ENCODE data around the gene STAC3.

The STAC3 gene

DNA sequence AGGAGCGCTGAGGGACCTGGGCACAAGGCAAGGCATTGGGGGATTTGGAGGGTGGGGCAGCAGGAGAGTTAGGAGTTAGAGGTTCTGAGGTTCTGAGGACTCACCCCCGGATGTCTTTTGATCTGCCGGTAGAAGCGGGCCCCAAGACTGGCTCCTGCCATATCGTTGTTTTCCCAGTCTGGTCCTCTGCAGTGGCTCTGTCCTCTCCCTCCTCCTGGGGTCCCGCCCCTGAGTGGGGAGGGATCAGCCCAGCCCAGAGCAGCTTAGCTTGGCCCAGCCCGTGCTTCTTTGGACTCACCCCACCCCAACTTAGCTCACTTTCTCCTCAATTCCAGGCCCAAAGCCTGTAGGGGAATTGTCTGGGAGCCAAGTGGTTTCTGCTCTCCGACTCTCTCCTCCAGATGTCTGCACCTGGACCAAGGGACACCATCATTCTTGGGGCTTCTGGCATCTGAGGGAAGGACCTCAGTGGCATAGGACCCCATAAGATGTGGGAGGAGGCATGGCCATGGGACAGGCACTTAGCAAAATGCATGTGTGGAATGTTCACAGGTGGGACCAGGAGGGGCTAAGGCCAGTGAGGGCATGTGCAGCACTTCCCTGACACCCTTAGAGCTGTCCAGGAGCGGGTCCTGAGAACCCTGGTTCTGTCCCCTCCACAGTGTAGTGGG, 13.9 kb downstream of the STAC3 start:
- POLR2A ChIA-PET, result interaction anchor here (0.7 to 2.9 kb wide), 2 partner anchors 10 to 21 kb away, joined by 3 to 9 read pairs; no protein-coding TSS in a partner anchor
- CTCF ChIA-PET, result interaction anchor here (1.0 to 10.1 kb wide), 4 partner anchors 10 to 23 kb away, joined by 4 to 121 read pairs (median 8); no protein-coding TSS in a partner anchor
- TF ChIP-seq BHLHE40 (IDR thresholded peaks at IDR 0.05; ENCODE audit: borderline replicate concordance) (no peak), L3MBTL2 (conservative IDR thresholded peaks at IDR 0.05) (no peak), FOXK2 (IDR thresholded peaks at IDR 0.05) (no peak), ARNT (IDR thresholded peaks at IDR 0.05) (no peak), LEF1 (IDR thresholded peaks at IDR 0.05; ENCODE audit: borderline replicate concordance) (no peak), FOXA1 (IDR thresholded peaks at IDR 0.05) (no peak), ELF4 (IDR thresholded peaks at IDR 0.05) (no peak), CTBP1 (IDR thresholded peaks at IDR 0.05; ENCODE audit: borderline replicate concordance) (no peak), ZNF384 (IDR thresholded peaks at IDR 0.05) (no peak), TARDBP (IDR thresholded peaks at IDR 0.05) (no peak), FOXM1 (IDR thresholded peaks at IDR 0.05; ENCODE audit: borderline replicate concordance) (no peak), SP1 (IDR thresholded peaks at IDR 0.05) (no peak), HDGF (IDR thresholded peaks at IDR 0.05; ENCODE audit: borderline replicate concordance) (no peak), NFRKB (IDR thresholded peaks at IDR 0.05) (no peak)
- TF ChIP-seq, protein P1, sequence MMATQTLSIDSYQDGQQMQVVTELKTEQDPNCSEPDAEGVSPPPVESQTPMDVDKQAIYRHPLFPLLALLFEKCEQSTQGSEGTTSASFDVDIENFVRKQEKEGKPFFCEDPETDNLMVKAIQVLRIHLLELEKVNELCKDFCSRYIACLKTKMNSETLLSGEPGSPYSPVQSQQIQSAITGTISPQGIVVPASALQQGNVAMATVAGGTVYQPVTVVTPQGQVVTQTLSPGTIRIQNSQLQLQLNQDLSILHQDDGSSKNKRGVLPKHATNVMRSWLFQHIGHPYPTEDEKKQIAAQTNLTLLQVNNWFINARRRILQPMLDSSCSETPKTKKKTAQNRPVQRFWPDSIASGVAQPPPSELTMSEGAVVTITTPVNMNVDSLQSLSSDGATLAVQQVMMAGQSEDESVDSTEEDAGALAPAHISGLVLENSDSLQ (IDR thresholded peaks at IDR 0.05), result no peak
- no peak for DNase-seq (ENCODE audit: extremely low spot score)

DNA sequence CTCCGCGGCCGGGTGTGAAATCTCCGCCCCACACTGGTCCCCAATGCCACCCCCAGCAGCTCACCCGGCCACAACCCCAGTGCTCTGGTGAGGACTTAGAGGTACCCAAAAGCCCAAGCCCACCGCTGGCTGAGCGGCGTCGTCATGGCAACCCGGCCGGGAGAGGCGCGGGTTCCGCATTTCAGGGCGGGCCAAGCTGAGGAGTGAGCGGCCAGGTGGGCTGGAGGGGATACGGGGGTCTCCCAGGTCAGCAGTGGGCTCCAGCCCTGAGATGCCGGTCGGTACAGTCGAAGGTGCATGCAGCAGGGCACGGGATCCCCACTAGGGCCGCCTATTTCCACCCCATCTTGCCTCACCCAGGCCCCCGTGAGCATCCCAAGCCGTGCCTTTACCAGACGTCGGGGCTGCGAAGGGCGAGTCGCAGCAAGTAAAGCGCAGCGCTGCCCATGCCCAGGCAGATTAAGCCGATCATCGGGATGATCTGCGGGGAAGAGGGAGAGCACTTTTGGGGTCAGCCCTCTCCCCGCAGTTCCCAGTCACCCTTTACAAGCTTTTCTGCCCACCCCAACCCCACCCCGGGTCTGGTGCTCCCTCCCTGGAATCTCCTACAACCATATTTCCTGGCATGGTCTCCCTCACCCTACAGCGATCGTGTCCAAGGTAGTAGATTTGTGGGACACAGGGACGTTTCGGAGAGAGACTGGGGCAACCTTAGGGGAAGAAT, 14.6 kb downstream of the STAC3 start:
- TF ChIP-seq SP1 (IDR thresholded peaks at IDR 0.05) (no peak), FOXA1 (IDR thresholded peaks at IDR 0.05) (no peak), HDGF (IDR thresholded peaks at IDR 0.05; ENCODE audit: borderline replicate concordance) (no peak), NFRKB (IDR thresholded peaks at IDR 0.05) (no peak), CTBP1 (IDR thresholded peaks at IDR 0.05; ENCODE audit: borderline replicate concordance) (no peak), ARNT (IDR thresholded peaks at IDR 0.05) (no peak), ZNF384 (IDR thresholded peaks at IDR 0.05) (no peak), BHLHE40 (IDR thresholded peaks at IDR 0.05; ENCODE audit: borderline replicate concordance) (no peak), FOXM1 (IDR thresholded peaks at IDR 0.05; ENCODE audit: borderline replicate concordance) (no peak), TARDBP (IDR thresholded peaks at IDR 0.05) (no peak), L3MBTL2 (conservative IDR thresholded peaks at IDR 0.05) (no peak), SUZ12 (IDR thresholded peaks at IDR 0.05) (no peak), FOXK2 (IDR thresholded peaks at IDR 0.05) (no peak), LEF1 (IDR thresholded peaks at IDR 0.05; ENCODE audit: borderline replicate concordance) (no peak), ELF4 (IDR thresholded peaks at IDR 0.05) (no peak)
- TF ChIP-seq, protein P1 (IDR thresholded peaks at IDR 0.05), result no peak
- CTCF ChIA-PET, result interaction anchor here (1.0 to 10.1 kb wide), 3 partner anchors 9 to 22 kb away, joined by 4 to 121 read pairs (median 9); no protein-coding TSS in a partner anchor

DNA sequence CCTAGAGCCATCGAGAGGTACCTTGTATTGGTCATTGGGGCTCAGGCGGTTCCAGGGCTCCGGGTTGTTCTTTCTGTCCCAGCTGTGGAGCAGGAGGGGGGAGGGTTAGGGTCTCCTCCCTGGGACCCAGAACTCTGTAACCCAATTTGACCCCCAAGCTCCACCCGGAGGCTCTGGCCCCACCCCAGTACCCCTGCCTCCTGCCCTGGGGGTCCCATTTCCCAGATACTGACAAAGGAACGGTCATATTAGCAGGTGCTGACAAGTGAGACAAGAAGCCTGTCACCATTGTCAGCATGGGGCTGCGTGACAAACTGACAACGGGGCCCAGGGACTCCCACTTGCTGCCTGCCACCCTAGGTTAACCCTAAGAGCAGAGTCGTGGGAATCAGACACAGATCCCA, 15.3 kb downstream of the STAC3 start:
- DNase-seq (ENCODE audit: extremely low spot score), result no peak
- ChIA-PET POLR2A (no interaction called here), CTCF (no interaction called here)
- TF ChIP-seq L3MBTL2 (conservative IDR thresholded peaks at IDR 0.05), result no peak
- TF ChIP-seq ARNT (IDR thresholded peaks at IDR 0.05), result no peak

More for the DNA sequence above, 14.6 kb downstream of the STAC3 start:
- DNase-seq (ENCODE audit: extremely low spot score), result no peak
- POLR2A ChIA-PET, result interaction anchor here (2.9 kb wide), 1 partner anchor 10 kb away, joined by 9 read pairs; no protein-coding TSS in a partner anchor

DNA sequence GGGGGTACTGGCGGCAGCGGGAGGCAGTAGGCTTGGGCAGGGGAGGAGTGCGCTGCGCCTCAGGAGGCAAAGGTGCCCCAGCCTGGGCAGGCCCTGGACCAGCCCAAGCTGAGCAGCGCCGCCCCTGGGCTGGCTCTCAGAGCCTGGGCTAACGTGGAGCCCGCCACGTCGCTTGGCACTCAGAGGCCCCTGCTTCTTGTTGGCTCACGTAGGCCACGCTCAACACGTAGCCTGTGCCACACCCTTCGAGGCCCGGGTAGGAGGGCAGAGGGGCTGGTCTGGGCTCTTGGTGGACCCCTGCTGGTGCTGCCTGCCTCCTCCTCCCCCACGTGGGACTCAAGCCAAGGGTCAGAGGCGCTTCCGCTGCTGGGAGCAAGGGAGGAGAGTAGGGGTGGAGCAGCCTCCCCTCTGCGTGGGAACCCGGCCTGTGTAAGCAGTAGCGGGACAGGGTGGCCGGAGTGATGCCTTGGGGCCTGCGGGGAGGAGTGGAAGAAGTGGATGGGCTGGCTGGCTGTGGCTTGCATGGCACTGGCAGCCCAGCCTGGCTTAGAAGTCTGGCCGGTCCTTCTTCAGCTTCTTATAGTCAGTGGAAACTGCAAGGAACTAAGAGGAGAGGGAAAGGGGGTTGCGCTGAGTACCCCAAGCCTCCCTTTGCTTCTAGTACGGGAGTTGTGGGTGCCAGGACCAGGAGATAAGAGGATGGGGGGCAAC, 15.8 kb downstream of the STAC3 start:
- CTCF ChIA-PET, result no interaction called here
- DNase-seq (ENCODE audit: extremely low spot score), result no peak
- POLR2A ChIA-PET, result no interaction called here

More for the DNA sequence above, 15.8 kb downstream of the STAC3 start:
- TF ChIP-seq SUZ12 (IDR thresholded peaks at IDR 0.05), result no peak
- TF ChIP-seq ARNT (IDR thresholded peaks at IDR 0.05), result no peak
- no peak for TF ChIP-seq ELF4 (IDR thresholded peaks at IDR 0.05)
- TF ChIP-seq HDGF (IDR thresholded peaks at IDR 0.05; ENCODE audit: borderline replicate concordance), result no peak
- no peak for TF ChIP-seq CTBP1 (IDR thresholded peaks at IDR 0.05; ENCODE audit: borderline replicate concordance)
- TF ChIP-seq BHLHE40 (IDR thresholded peaks at IDR 0.05; ENCODE audit: borderline replicate concordance), result no peak
- no peak for TF ChIP-seq FOXA1 (IDR thresholded peaks at IDR 0.05)
- no peak for TF ChIP-seq ZNF384 (IDR thresholded peaks at IDR 0.05)
- TF ChIP-seq, protein P1 (IDR thresholded peaks at IDR 0.05), result no peak
- no peak for TF ChIP-seq LEF1 (IDR thresholded peaks at IDR 0.05; ENCODE audit: borderline replicate concordance)
- TF ChIP-seq SP1 (IDR thresholded peaks at IDR 0.05), result no peak
- no peak for TF ChIP-seq NFRKB (IDR thresholded peaks at IDR 0.05)
- no peak for TF ChIP-seq FOXK2 (IDR thresholded peaks at IDR 0.05)
- no peak for TF ChIP-seq FOXM1 (IDR thresholded peaks at IDR 0.05; ENCODE audit: borderline replicate concordance)
- TF ChIP-seq TARDBP (IDR thresholded peaks at IDR 0.05), result no peak
- no peak for TF ChIP-seq L3MBTL2 (conservative IDR thresholded peaks at IDR 0.05)

All from HEK293T (cell line).